Right lobe of liver (tissue), 4 donors: Measurements from ENCODE around the gene EPHA4.

Source experiments
- POLR2A ChIP-seq: fragments of 450-650 bp; IDR thresholded peaks from one replicate; pipeline ENCODE4 v1.6.1; 2017; ENCODE audit warnings: antibody characterized with exemption, mild to moderate bottlenecking
- TF ChIP-seq, protein P1 (sequence below), 4 donors: fragments of 200-600 bp in 3 of 4; fragments of 450-650 bp in 1 of 4; IDR thresholded peaks; one replicate each; pipeline versions ENCODE4 v1.5.1 to v1.8.0; 2016 to 2022; ENCODE audit warnings: antibody characterized with exemption in 4 of 4, mild to moderate bottlenecking in 2 of 4
- donor health status: DM: no; HTN: no; CAD: no.
- donor health status: DM: no; HTN: no; CAD: no.
- donor health status: DM: no; HTN: yes; CAD: no.

GRCh38 chr2:221567231-221567760, 4.8 kb downstream of the EPHA4 start:
- no peak for TF ChIP-seq POLR2A
- TF ChIP-seq, protein P1, sequence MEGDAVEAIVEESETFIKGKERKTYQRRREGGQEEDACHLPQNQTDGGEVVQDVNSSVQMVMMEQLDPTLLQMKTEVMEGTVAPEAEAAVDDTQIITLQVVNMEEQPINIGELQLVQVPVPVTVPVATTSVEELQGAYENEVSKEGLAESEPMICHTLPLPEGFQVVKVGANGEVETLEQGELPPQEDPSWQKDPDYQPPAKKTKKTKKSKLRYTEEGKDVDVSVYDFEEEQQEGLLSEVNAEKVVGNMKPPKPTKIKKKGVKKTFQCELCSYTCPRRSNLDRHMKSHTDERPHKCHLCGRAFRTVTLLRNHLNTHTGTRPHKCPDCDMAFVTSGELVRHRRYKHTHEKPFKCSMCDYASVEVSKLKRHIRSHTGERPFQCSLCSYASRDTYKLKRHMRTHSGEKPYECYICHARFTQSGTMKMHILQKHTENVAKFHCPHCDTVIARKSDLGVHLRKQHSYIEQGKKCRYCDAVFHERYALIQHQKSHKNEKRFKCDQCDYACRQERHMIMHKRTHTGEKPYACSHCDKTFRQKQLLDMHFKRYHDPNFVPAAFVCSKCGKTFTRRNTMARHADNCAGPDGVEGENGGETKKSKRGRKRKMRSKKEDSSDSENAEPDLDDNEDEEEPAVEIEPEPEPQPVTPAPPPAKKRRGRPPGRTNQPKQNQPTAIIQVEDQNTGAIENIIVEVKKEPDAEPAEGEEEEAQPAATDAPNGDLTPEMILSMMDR (IDR thresholded peaks at IDR 0.05) = no peak
